GM18519 (cell line): ENCODE data around the gene WDR90.

Experiments
- ATAC-seq: cut with Tn5 transposase; IDR thresholded peaks from one replicate; pipeline ENCODE4 v1.9.1; 2021; ENCODE audit warnings: mild to moderate bottlenecking, moderate library complexity; ENCODE audit not compliant: unreplicated experiment, low FRiP score

WDR90 gene

DNA sequence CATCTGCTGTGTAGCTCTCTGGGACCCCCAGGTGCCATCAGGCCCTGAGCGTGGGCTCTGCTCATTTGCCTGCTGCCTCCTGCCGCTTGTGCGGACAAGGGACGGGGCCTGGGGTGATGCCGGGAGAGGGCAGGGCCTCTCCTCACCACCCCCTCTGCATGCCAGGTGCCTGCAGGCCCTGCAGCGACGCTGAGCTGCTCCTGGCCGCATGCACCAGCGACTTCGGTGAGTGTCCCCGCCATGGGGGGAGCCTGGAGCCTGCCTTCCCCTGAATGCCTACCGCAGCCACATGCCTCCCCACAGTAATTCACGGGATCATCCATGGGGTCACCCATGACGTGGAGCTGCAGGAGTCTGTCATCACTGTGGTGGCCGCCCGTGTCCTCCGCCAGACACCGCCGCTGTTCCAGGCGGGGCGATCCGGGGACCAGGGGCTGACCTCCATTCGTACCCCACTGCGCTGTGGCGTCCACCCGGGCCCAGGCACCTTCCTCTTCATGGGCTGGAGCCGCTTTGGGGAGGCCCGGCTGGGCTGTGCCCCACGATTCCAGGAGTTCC lies 67.7 kb downstream of the WDR90 start:
- ATAC-seq: no peak
